HepG2 (cell line): ENCODE data around the gene RRP12. TPM values are rescaled to one million over a fixed set of nuclear protein-coding genes. Genes with fewer than 3 reads are reported as not detected.

Source experiments
- ARID2 ChIP-seq: sonication (generic); formaldehyde crosslinking; IDR thresholded peaks from 2 replicates; pipeline ENCODE4 v1.8.1; 2022; ENCODE audit warnings: mild to moderate bottlenecking, missing genetic modification reagents, borderline replicate concordance
- HOXA5 ChIP-seq: sonication (generic); formaldehyde crosslinking; IDR thresholded peaks from 2 replicates; pipeline ENCODE4 v1.4.0; 2020; ENCODE audit warnings: missing genetic modification reagents
- IRX3 ChIP-seq: sonication (generic); formaldehyde crosslinking; IDR thresholded peaks from 2 replicates; pipeline ENCODE4 v1.8.1; 2023; ENCODE audit warnings: mild to moderate bottlenecking, low read depth, missing genetic modification reagents, borderline replicate concordance
- ZNF563 ChIP-seq: sonication (generic); formaldehyde crosslinking; IDR thresholded peaks from 2 replicates; pipeline ENCODE4 v1.8.0; 2022; ENCODE audit warnings: mild to moderate bottlenecking, moderate library complexity, missing genetic modification reagents
- ZNF768 ChIP-seq: sonication (generic); formaldehyde crosslinking; IDR thresholded peaks from 2 replicates; pipeline ENCODE4 v1.4.0; 2020; ENCODE audit warnings: missing genetic modification reagents
- ZNF878 ChIP-seq: sonication (generic); formaldehyde crosslinking; IDR thresholded peaks from 2 replicates; pipeline ENCODE4 v1.8.1; 2023; ENCODE audit warnings: mild to moderate bottlenecking, missing genetic modification reagents, moderate library complexity
- polyA plus RNA-seq, 8 experiments: library from polyadenylated mRNA; depleted of rRNA in 3 of 8; stranded (reverse) in 7 of 8; unstranded in 1 of 8; fragments of >200 nt; fragmentation: Illumina TruSeq in 4 of 8; extraction: Trizol in 4 of 8; gene quantifications; 2 replicates each; pipeline versions ENCODE4 v1.2.1 to v1.2.3, GENCODE V29; 2011 to 2016; ENCODE audit warnings: low read depth in 4 of 8, missing spikeins in 1 of 8, mixed read lengths in 1 of 8; ENCODE audit not compliant: insufficient read depth in 1 of 8
- total RNA-seq, 5 experiments: library from RNA; depleted of rRNA; stranded (reverse); fragments of >200 nt; fragmentation: Illumina TruSeq; extraction: Trizol; gene quantifications; 2 replicates each; pipeline ENCODE4 v1.2.3, GENCODE V29; 2016; ENCODE audit warnings: low read depth in 1 of 5
- TF ChIP-seq, protein P1 (sequence below): sonication (generic); formaldehyde crosslinking; IDR thresholded peaks from 2 replicates; pipeline ENCODE4 v1.4.0; 2020; ENCODE audit warnings: low read depth, missing genetic modification reagents
- TF ChIP-seq, protein P2 (sequence below): sonication (generic); formaldehyde crosslinking; IDR thresholded peaks from 2 replicates; pipeline ENCODE4 v1.9.0; 2021; ENCODE audit warnings: missing genetic modification reagents, borderline replicate concordance
- TF ChIP-seq, protein P3 (sequence below): sonication (generic); formaldehyde crosslinking; IDR thresholded peaks from 2 replicates; pipeline ENCODE4 v1.4.0; 2020; ENCODE audit warnings: missing genetic modification reagents
- TF ChIP-seq, protein P4 (sequence below): sonication (generic); formaldehyde crosslinking; IDR thresholded peaks from 2 replicates; pipeline ENCODE4 v1.4.0; 2020; ENCODE audit warnings: missing genetic modification reagents, borderline replicate concordance
- TF ChIP-seq, protein P5 (sequence below): sonication (generic); formaldehyde crosslinking; IDR thresholded peaks from 2 replicates; pipeline ENCODE4 v1.9.0; 2022; ENCODE audit warnings: low read depth, missing genetic modification reagents
- TF ChIP-seq, protein P6 (sequence below): sonication (generic); formaldehyde crosslinking; IDR thresholded peaks from 2 replicates; pipeline ENCODE4 v1.4.0; 2020; ENCODE audit warnings: missing genetic modification reagents, borderline replicate concordance

Gene RRP12
- total and polyA plus RNA-seq, 2 of the 13 experiments (the other 11 are each of a cell fraction or from before 2014, with no cell fraction given): 13.2 to 39.4 TPM

DNA sequence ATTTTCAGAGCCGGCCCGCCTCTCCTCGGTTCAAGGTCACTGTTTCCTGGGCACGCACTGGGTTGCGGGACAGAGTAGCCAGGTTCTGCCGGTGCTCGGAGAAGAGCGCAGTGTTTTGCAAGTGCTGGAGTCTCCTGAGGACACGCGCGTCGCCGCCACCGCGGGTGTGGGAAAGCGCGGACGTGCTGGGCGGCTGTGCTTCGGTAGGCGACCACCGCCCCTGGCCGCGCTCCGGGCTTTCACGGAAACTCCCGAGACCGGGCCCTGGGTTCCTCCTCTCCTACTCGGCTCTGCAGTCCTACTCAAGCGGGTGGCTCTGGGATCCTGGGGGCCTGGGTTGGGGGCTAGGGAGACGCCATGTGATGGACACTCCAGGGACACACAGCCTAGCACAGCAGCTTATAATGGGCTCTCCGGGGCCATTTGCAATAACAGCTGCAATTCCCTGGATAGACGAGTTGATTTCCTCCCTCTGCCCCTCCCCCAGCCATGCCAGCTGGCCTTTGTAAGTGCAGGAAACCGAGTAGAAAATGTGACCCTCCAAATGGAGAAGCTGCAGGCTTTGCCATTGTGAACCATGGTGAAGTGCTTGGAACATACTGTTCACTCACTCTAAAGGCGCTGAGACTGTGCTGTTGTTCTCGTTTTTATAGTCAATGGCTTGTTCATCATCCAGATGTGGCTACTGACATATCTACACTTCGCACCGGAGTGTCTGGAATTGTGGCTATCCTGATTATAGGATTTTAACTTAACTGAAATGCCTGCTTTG is 79.9 kb downstream of the RRP12 start (continued):
- TF ChIP-seq, protein P1, sequence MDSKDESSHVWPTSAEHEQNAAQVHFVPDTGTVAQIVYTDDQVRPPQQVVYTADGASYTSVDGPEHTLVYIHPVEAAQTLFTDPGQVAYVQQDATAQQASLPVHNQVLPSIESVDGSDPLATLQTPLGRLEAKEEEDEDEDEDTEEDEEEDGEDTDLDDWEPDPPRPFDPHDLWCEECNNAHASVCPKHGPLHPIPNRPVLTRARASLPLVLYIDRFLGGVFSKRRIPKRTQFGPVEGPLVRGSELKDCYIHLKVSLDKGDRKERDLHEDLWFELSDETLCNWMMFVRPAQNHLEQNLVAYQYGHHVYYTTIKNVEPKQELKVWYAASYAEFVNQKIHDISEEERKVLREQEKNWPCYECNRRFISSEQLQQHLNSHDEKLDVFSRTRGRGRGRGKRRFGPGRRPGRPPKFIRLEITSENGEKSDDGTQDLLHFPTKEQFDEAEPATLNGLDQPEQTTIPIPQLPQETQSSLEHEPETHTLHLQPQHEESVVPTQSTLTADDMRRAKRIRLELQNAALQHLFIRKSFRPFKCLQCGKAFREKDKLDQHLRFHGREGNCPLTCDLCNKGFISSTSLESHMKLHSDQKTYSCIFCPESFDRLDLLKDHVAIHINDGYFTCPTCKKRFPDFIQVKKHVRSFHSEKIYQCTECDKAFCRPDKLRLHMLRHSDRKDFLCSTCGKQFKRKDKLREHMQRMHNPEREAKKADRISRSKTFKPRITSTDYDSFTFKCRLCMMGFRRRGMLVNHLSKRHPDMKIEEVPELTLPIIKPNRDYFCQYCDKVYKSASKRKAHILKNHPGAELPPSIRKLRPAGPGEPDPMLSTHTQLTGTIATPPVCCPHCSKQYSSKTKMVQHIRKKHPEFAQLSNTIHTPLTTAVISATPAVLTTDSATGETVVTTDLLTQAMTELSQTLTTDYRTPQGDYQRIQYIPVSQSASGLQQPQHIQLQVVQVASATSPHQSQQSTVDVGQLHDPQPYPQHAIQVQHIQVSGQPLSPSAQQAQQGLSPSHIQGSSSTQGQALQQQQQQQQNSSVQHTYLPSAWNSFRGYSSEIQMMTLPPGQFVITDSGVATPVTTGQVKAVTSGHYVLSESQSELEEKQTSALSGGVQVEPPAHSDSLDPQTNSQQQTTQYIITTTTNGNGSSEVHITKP: peak; percentile 16; the same call in 1 of the 2 replicates
- no peak for TF ChIP-seq ZNF768 (CRISPR knock-in tag)
- TF ChIP-seq, protein P2, sequence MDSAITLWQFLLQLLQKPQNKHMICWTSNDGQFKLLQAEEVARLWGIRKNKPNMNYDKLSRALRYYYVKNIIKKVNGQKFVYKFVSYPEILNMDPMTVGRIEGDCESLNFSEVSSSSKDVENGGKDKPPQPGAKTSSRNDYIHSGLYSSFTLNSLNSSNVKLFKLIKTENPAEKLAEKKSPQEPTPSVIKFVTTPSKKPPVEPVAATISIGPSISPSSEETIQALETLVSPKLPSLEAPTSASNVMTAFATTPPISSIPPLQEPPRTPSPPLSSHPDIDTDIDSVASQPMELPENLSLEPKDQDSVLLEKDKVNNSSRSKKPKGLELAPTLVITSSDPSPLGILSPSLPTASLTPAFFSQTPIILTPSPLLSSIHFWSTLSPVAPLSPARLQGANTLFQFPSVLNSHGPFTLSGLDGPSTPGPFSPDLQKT (CRISPR knock-in tag): no peak
- TF ChIP-seq, protein P3, sequence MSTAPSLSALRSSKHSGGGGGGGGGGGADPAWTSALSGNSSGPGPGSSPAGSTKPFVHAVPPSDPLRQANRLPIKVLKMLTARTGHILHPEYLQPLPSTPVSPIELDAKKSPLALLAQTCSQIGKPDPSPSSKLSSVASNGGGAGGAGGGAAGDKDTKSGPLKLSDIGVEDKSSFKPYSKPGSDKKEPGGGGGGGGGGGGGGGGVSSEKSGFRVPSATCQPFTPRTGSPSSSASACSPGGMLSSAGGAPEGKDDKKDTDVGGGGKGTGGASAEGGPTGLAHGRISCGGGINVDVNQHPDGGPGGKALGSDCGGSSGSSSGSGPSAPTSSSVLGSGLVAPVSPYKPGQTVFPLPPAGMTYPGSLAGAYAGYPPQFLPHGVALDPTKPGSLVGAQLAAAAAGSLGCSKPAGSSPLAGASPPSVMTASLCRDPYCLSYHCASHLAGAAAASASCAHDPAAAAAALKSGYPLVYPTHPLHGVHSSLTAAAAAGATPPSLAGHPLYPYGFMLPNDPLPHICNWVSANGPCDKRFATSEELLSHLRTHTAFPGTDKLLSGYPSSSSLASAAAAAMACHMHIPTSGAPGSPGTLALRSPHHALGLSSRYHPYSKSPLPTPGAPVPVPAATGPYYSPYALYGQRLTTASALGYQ: no peak
- TF ChIP-seq, protein P4, sequence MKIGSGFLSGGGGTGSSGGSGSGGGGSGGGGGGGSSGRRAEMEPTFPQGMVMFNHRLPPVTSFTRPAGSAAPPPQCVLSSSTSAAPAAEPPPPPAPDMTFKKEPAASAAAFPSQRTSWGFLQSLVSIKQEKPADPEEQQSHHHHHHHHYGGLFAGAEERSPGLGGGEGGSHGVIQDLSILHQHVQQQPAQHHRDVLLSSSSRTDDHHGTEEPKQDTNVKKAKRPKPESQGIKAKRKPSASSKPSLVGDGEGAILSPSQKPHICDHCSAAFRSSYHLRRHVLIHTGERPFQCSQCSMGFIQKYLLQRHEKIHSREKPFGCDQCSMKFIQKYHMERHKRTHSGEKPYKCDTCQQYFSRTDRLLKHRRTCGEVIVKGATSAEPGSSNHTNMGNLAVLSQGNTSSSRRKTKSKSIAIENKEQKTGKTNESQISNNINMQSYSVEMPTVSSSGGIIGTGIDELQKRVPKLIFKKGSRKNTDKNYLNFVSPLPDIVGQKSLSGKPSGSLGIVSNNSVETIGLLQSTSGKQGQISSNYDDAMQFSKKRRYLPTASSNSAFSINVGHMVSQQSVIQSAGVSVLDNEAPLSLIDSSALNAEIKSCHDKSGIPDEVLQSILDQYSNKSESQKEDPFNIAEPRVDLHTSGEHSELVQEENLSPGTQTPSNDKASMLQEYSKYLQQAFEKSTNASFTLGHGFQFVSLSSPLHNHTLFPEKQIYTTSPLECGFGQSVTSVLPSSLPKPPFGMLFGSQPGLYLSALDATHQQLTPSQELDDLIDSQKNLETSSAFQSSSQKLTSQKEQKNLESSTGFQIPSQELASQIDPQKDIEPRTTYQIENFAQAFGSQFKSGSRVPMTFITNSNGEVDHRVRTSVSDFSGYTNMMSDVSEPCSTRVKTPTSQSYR (CRISPR knock-in tag): peak; percentile 17; the same call in 1 of the 2 replicates
- TF ChIP-seq ZNF878 (CRISPR knock-in tag): no peak
- no peak for TF ChIP-seq ARID2 (CRISPR knock-in tag)
- TF ChIP-seq IRX3 (CRISPR knock-in tag): no peak
- TF ChIP-seq, protein P5, sequence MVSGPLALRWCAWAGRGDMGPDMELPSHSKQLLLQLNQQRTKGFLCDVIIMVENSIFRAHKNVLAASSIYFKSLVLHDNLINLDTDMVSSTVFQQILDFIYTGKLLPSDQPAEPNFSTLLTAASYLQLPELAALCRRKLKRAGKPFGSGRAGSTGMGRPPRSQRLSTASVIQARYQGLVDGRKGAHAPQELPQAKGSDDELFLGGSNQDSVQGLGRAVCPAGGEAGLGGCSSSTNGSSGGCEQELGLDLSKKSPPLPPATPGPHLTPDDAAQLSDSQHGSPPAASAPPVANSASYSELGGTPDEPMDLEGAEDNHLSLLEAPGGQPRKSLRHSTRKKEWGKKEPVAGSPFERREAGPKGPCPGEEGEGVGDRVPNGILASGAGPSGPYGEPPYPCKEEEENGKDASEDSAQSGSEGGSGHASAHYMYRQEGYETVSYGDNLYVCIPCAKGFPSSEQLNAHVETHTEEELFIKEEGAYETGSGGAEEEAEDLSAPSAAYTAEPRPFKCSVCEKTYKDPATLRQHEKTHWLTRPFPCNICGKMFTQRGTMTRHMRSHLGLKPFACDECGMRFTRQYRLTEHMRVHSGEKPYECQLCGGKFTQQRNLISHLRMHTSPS (CRISPR knock-in tag): no peak
- no peak for TF ChIP-seq ZNF563 (CRISPR knock-in tag)
- TF ChIP-seq HOXA5: no peak
- TF ChIP-seq, protein P6, sequence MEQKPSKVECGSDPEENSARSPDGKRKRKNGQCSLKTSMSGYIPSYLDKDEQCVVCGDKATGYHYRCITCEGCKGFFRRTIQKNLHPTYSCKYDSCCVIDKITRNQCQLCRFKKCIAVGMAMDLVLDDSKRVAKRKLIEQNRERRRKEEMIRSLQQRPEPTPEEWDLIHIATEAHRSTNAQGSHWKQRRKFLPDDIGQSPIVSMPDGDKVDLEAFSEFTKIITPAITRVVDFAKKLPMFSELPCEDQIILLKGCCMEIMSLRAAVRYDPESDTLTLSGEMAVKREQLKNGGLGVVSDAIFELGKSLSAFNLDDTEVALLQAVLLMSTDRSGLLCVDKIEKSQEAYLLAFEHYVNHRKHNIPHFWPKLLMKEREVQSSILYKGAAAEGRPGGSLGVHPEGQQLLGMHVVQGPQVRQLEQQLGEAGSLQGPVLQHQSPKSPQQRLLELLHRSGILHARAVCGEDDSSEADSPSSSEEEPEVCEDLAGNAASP (CRISPR knock-in tag): peak; percentile 56; the same call in 1 of the 2 replicates
